Suppressor macrophage (primary cell): ENCODE data around the gene ADORA2B.

Experiments
- DNase-seq, 4 experiments: peaks; one replicate each; pipeline ENCODE4 v3.0.0-alpha.2; 2020 to 2022

ADORA2B gene

GRCh38 chr17:15996322-15996721 is 51.4 kb downstream of the ADORA2B start:
- peak in 1 of 4 experiments; percentile 14 for DNase-seq

GRCh38 chr17:15998031-15998562 is 53.2 kb downstream of the ADORA2B start:
- DNase-seq: peak in 2 of 4 experiments; percentile 54 to 61

GRCh38 chr17:15999141-15999973 is 54.4 kb downstream of the ADORA2B start, which contains the start of the genes TTC19 and ZSWIM7:
Gene TTC19, plus strand, starts transcription at chr17:15999824. Its CDS starts 25 bp downstream, at chr17:15999849.
Gene ZSWIM7, minus strand, starts transcription at chr17:15999704. Its CDS starts 110 bp downstream, at chr17:15999594.
- peak; percentile 97 to 99 (median 98) for DNase-seq

GRCh38 chr17:15999974-16000827 is 55.3 kb downstream of the ADORA2B start:
- DNase-seq: peak; percentile 44 to 68 (median 50)

GRCh38 chr17:16001226-16001897 is 56.4 kb downstream of the ADORA2B start:
- peak in 3 of 4 experiments; percentile 14 to 20 (median 16) for DNase-seq

- DNase-seq: no peak
Measured at GRCh38 chr17:16002708-16003260, 57.9 kb downstream of the ADORA2B start.

GRCh38 chr17:16003841-16004240 is 58.9 kb downstream of the ADORA2B start:
- DNase-seq: no peak

GRCh38 chr17:16005636-16006035 is 60.7 kb downstream of the ADORA2B start:
- DNase-seq: no peak

GRCh38 chr17:16007439-16007838 is 62.5 kb downstream of the ADORA2B start:
- no peak for DNase-seq

- no peak for DNase-seq
Measured at GRCh38 chr17:16013943-16014407, 69.0 kb downstream of the ADORA2B start.

GRCh38 chr17:16019347-16019746 is 74.4 kb downstream of the ADORA2B start:
- peak in 1 of 4 experiments; percentile 7 for DNase-seq

- DNase-seq: no peak
Measured at GRCh38 chr17:16023881-16024280, 79.0 kb downstream of the ADORA2B start.

- DNase-seq: no peak
Measured at GRCh38 chr17:16025202-16025601, 80.3 kb downstream of the ADORA2B start.
